GM19452 (cell line): ENCODE measurements around the gene CYP4A22.
"Not testable (repeated sequence)": the region's sequence is repeated elsewhere in the genome, so short reads cannot be mapped to it uniquely, and the experiment has no call there.

Experiments
- ATAC-seq: cut with Tn5 transposase; IDR thresholded peaks from one replicate; pipeline ENCODE4 v1.9.1; 2021; ENCODE audit not compliant: unreplicated experiment

CYP4A22 gene

DNA sequence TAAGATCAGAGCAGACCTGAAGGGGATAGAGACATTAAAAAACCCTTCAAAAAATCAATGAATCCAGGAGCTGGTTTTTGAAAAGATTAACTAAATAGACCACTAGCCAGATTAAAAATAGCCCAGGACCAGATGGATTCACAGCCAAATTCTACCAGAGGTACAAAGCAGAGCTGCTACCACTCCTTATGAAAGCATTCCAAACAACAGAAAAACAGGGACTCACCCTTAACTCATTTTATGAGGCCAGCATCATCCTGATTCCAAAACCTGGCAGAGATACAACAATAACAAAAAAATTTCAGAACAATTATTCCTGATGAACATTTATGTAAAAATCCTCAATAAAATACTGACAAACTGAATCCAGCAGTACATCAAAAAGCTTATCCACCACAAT lies 19.2 kb downstream of the CYP4A22 start:
- not testable (repeated sequence) for ATAC-seq

- ATAC-seq, result not testable (repeated sequence)
Observed at GRCh38 chr1:47157957-47158356, 20.7 kb downstream of the CYP4A22 start.

DNA sequence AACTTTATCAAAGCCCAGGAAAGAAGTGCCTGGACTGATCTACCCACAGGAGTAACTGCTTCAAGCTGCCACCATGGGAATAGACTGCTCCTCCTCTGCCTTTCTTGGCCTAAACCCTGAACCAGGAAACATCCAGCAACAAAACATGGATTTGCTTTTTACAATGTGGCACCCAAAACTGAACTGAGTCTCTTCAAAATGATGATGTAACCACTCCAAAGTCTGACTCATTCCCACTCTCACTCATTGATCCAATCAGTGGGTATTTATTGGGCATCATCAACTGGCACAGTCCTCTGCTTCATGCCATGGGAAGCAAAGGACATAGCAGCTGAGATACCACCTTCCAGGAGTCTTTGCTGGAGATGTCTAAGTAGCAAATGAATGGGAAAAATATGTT lies 23.5 kb downstream of the CYP4A22 start:
- ATAC-seq, result no peak

DNA sequence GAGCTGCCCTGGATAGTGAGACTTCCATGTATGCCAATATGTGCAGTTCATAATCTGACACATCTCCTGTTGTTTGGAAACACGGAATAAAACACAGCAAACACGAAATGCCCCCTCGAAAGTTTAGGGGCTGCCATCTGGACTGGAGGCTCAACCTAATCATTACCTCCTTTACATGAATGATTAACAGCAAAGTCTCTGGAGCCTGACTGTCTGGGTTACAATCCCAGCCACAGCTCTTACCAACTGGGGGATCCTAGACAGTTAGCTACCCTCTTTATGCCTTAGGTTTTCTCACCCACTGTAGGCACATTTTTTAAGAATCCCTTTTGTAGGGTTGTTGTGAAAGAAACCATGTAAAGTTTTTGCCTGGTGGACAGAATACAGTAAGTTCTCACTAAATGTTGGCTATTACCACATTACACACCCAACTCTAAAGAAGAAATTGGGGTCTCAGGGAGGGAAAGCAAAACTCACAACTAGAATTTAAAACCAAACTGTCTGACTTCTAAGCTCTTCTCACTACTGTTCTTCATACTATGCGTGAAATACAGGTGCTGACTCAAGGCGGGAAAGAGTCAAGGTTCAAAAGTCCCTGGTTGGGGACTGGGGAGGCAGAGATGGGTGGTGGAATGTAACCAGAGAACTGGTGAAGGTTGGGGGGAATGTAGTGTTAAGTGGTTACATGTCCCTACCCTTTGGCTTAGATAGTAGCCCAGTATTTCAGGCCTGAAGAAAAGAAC lies 24.2 kb downstream of the CYP4A22 start:
- ATAC-seq, result no peak

GRCh38 chr1:47164552-47164951 lies 27.3 kb downstream of the CYP4A22 start:
- no peak for ATAC-seq

GRCh38 chr1:47172782-47173181 lies 35.5 kb downstream of the CYP4A22 start:
- no peak for ATAC-seq

- ATAC-seq, result no peak
Observed at GRCh38 chr1:47174656-47175020, 37.4 kb downstream of the CYP4A22 start.

DNA sequence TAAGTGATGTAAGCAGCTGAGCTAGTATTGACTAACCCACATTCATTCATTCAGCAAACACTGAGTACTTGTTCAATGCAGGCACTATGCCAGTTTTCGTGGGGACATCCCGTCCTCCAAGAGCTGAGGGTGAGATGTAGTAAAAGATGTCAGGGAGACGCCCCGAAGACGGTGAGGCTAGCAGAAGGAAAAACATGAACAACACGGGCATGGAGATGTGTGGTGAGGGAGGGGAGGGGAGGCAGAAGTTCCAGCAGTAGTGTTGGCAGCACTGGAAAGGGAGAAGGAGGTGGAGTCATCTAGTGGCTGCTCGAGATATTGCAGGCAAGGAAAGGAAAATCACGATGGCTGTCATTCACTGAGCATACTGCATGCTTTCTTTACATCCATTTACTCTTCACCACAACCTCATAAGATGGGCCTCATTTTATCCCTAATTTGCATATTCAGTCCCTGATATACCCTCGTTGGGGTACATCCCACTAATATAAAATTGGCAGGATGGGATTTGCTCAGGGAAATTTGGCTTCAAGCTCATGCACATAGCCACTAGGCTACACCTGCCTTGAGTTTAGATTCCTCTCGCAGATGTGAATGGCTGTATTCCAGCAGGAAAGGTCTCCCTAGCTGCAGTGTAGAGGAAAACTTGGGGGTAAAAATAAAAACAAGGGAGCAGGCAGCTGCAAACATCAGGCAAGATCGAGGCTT lies 38.1 kb downstream of the CYP4A22 start:
- ATAC-seq, result no peak

- ATAC-seq, result no peak
Observed at GRCh38 chr1:47178020-47178419, 40.8 kb downstream of the CYP4A22 start.

DNA sequence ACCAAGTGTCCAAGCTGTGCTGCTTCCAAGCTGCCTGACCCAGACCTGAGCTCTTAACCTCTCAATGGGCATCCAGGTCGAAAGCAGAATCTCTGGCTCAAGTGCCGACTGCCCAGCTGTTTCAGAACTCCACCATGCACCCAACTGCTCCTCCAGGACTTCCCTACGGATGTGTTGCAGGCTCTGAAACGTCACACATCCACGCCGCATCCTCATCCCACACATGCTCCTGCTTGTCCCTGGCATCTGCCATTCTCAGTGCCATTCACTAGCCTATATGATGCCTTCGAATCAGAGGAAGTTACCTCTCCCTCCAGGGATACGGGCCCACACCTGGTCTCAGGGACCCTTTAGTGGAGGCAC lies 41.4 kb downstream of the CYP4A22 start:
- no peak for ATAC-seq

DNA sequence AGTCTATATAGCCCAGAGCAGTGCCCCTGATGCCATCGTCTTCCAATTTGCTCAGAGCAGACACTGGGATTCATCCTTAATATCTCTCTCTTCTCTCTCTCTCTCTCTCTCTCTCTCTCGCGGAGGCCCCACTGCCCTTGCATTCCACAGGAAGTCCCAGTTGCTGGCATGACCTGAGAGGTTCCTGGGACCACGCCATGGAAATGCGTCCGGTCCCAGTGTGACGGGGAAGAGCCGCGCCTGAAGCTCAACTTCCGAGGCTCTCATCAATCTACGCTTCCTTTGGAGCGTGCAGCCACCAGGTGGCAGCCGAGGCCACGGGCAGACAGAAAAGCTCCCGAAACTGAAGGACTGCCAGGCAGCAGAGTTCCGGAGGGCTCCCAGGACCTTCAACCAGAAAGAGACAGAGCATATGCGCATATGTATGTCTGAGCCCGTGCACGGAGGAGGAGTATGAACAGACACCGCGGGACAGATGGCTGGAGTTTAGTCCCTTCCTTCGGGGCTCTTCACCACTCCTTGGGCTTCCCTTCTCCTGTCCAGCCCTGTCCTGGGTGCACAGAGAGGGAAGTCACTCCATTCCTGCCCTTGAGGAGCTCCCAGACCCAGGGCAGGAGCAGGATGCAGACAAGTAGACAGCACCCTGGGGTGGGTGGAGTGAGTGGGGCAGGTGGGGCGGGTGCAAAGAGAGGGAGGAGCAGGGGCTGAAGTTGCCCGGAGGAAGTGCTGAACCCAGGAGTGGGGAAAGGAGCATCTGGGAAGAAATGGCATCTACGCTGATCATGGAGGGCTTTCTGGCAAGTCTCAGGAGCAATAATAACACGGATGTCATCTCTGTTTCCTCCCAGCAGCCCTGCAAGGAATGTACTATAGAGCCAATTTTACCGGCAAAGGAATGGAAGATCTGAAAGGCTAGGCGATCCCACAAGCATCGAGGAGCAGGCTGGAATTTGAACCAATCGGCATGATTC lies 42.1 kb downstream of the CYP4A22 start:
- ATAC-seq, result peak; percentile 89

DNA sequence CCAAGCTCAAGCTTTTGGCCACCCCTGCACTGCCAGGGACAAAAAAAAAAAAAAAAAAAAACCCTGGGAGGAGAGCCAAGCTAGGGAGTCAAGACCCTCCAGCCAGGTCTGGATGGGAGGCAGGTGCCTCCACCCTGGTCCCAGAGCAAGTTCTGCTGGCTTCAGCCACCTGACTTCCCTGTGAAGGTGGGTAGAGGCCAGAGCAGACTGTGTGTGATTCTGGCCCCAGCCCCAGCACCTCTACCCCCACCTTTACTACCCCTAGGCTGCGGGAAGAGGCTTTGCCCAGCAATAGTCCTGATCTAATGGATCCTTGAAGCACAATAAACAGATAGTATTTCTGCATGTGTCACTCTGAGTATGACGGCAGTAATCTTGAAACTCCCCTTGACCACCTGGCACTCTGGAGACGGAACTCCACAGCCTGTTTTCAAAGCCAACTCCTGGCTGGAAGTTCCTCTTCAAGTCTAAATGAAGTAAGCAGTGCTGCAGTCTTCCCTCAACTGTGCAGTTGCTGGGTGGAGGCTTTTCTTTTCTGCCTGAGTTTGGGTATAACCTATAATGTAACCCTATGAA lies 42.8 kb downstream of the CYP4A22 start:
- ATAC-seq, result no peak

DNA sequence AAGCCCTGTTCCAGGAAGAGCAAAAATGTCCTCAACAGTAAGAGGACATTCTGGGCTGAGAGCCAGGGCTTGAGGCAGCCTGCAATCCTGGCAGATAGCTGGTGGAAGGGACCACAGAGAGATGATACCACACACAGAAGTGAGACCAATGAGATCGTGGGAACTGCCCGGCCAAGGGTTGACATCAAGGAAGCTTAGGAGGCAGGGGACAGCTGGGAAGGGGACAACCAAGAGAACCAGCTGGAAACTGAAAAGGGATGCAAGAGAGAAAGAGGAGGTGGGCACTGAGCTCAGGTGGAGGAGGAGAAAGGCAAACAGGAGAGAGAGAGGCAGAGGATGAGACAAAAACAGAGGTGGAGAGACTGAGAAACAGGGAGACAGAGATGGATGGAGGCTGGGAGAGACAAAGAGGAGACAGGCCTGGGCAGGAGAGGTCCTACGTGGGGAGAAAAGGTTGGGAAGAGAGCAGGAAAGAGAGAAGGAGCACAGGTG lies 43.4 kb downstream of the CYP4A22 start:
- no peak for ATAC-seq

GRCh38 chr1:47181095-47181954 lies 44.1 kb downstream of the CYP4A22 start:
- no peak for ATAC-seq

- no peak for ATAC-seq
Observed at GRCh38 chr1:47181955-47182675, 44.9 kb downstream of the CYP4A22 start.

GRCh38 chr1:47182676-47183235 lies 45.5 kb downstream of the CYP4A22 start:
- ATAC-seq, result no peak

GRCh38 chr1:47183308-47184089 lies 46.3 kb downstream of the CYP4A22 start:
- ATAC-seq, result no peak

DNA sequence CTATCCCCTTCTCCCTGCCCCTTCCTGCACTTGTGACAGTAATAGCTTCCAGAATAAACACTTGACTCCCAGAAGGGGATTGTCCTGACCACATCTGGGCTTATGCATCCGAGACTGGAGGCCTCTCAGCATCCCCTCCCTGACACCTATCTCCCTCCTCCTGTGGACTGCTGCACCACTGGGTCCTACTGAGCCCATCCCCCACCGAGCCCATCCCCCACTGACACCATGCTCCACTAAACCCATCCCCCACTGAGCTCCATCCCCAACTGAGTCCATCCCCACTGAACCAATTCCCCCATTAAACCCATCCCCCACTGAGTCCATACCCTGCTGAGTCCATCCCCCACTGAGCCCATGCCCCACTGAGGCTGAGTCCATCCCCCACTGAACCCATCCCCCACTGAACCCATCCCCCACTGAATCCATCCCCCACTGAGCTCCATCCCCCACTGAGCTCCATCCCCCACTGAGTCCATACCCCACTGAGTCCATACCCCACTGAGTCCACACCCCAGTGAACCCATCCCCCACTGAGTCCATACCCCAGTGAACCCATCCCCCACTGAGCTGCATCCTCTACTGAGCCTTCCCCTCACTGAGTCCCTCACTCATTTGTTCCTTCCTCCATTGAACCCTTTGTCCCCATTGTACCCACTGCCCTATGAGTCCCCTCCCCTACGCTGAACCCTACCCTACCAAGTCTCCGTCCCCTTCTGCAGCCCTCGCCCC lies 47.0 kb downstream of the CYP4A22 start:
- ATAC-seq, result no peak
